HepG2 (cell line): Measurements from ENCODE around the gene RBM26. TPM values are rescaled to one million over a fixed set of nuclear protein-coding genes. Genes with fewer than 3 reads are reported as not detected.

Experiments
- AGO2 ChIP-seq: fragments of 200-400 bp; formaldehyde crosslinking; optimal IDR thresholded peaks from 2 replicates; pipeline ENCODE3; 2017; ENCODE audit warnings: mild to moderate bottlenecking, low read depth, low read length, moderate library complexity
- BCL6 ChIP-seq: IDR thresholded peaks from 2 replicates; pipeline ENCODE4 v1.6.1; 2016; ENCODE audit warnings: missing genetic modification reagents, missing compliant biosample characterization
- HDAC2 ChIP-seq: sonication (generic); formaldehyde crosslinking; IDR thresholded peaks from 2 replicates; pipeline ENCODE4 v1.4.0; 2020; ENCODE audit warnings: missing genetic modification reagents
- HMG20B ChIP-seq: conservative IDR thresholded peaks from 2 replicates; pipeline ENCODE4 v1.6.1; 2016; ENCODE audit warnings: missing genetic modification reagents, missing compliant biosample characterization
- HNF4A ChIP-seq: sonication (generic); formaldehyde crosslinking; IDR thresholded peaks from 2 replicates; pipeline ENCODE4 v1.4.0; 2020; ENCODE audit warnings: missing genetic modification reagents
- MTA3 ChIP-seq: sonication (generic); formaldehyde crosslinking; IDR thresholded peaks from 2 replicates; pipeline ENCODE4 v1.4.0; 2020; ENCODE audit warnings: missing genetic modification reagents
- PHF20 ChIP-seq: sonication (generic); formaldehyde crosslinking; IDR thresholded peaks from 2 replicates; pipeline ENCODE4 v1.5.0; 2020; ENCODE audit warnings: mild to moderate bottlenecking, missing genetic modification reagents
- RAD21 ChIP-seq: fragments of 450-650 bp; formaldehyde crosslinking; IDR thresholded peaks from 2 replicates; pipeline ENCODE4 v1.5.0; 2020; ENCODE audit warnings: mild to moderate bottlenecking
- TAF15 ChIP-seq: fragments of 200-400 bp; formaldehyde crosslinking; IDR thresholded peaks from one replicate; pipeline ENCODE4 v1.6.1; 2018; ENCODE audit warnings: mild to moderate bottlenecking, low read depth, low read length; ENCODE audit not compliant: poor library complexity, severe bottlenecking
- TBL1XR1 ChIP-seq: fragments of 150-350 bp; IDR thresholded peaks from 2 replicates; pipeline ENCODE4 v1.6.1; 2014; ENCODE audit warnings: borderline replicate concordance, low read length; ENCODE audit not compliant: partially characterized antibody
- ZNF230 ChIP-seq: sonication (generic); formaldehyde crosslinking; IDR thresholded peaks from 2 replicates; pipeline ENCODE4 v1.4.0; 2020; ENCODE audit warnings: mild to moderate bottlenecking, missing genetic modification reagents
- ZNF44 ChIP-seq: sonication (generic); formaldehyde crosslinking; IDR thresholded peaks from 2 replicates; pipeline ENCODE4 v1.5.1; 2020; ENCODE audit warnings: mild to moderate bottlenecking, missing genetic modification reagents
- ZNF614 ChIP-seq: IDR thresholded peaks from 2 replicates; pipeline ENCODE4 v1.6.1; 2018; ENCODE audit warnings: missing biosample characterization, missing genetic modification reagents, inconsistent platforms, borderline replicate concordance
- ZNF839 ChIP-seq: sonication (generic); formaldehyde crosslinking; IDR thresholded peaks from 2 replicates; pipeline ENCODE4 v1.4.0; 2020; ENCODE audit warnings: missing genetic modification reagents, mild to moderate bottlenecking, borderline replicate concordance
- ZSCAN29 ChIP-seq: sonication (generic); formaldehyde crosslinking; conservative IDR thresholded peaks from 2 replicates; pipeline ENCODE4 v1.4.0; 2020; ENCODE audit warnings: mild to moderate bottlenecking, missing genetic modification reagents
- polyA plus RNA-seq, 8 experiments: library from polyadenylated mRNA; depleted of rRNA in 3 of 8; stranded (reverse) in 7 of 8; unstranded in 1 of 8; fragments of >200 nt; fragmentation: Illumina TruSeq in 4 of 8; extraction: Trizol in 4 of 8; gene quantifications; 2 replicates each; pipeline versions ENCODE4 v1.2.1 to v1.2.3, GENCODE V29; 2011 to 2016; ENCODE audit warnings: low read depth in 4 of 8, missing spikeins in 1 of 8, mixed read lengths in 1 of 8; ENCODE audit not compliant: insufficient read depth in 1 of 8
- total RNA-seq, 5 experiments: library from RNA; depleted of rRNA; stranded (reverse); fragments of >200 nt; fragmentation: Illumina TruSeq; extraction: Trizol; gene quantifications; 2 replicates each; pipeline ENCODE4 v1.2.3, GENCODE V29; 2016; ENCODE audit warnings: low read depth in 1 of 5
- TF ChIP-seq, protein P1 (sequence below): sonication (generic); formaldehyde crosslinking; IDR thresholded peaks from 2 replicates; pipeline ENCODE4 v1.5.1; 2020; ENCODE audit warnings: mild to moderate bottlenecking, moderate library complexity, missing genetic modification reagents
- TF ChIP-seq, protein P2 (sequence below): sonication (generic); IDR thresholded peaks from 2 replicates; pipeline ENCODE4 v1.6.1; 2016; ENCODE audit warnings: low read depth, borderline replicate concordance
- TF ChIP-seq, protein P3 (sequence below): sonication (generic); formaldehyde crosslinking; IDR thresholded peaks from 2 replicates; pipeline ENCODE4 v1.8.0; 2022; ENCODE audit warnings: mild to moderate bottlenecking, missing genetic modification reagents, moderate library complexity
- TF ChIP-seq, protein P4 (sequence below): sonication (generic); formaldehyde crosslinking; IDR thresholded peaks from 2 replicates; pipeline ENCODE4 v1.4.0; 2020; ENCODE audit warnings: mild to moderate bottlenecking, missing genetic modification reagents, borderline replicate concordance
- TF ChIP-seq, protein P5 (sequence below): sonication (generic); formaldehyde crosslinking; IDR thresholded peaks from 2 replicates; pipeline ENCODE4 v1.8.1; 2023; ENCODE audit warnings: mild to moderate bottlenecking, moderate library complexity, missing genetic modification reagents

The RBM26 gene
- total and polyA plus RNA-seq, 2 of the 13 experiments (the other 11 are each of a cell fraction or from before 2014, with no cell fraction given), result 19.4 to 34.4 TPM

DNA sequence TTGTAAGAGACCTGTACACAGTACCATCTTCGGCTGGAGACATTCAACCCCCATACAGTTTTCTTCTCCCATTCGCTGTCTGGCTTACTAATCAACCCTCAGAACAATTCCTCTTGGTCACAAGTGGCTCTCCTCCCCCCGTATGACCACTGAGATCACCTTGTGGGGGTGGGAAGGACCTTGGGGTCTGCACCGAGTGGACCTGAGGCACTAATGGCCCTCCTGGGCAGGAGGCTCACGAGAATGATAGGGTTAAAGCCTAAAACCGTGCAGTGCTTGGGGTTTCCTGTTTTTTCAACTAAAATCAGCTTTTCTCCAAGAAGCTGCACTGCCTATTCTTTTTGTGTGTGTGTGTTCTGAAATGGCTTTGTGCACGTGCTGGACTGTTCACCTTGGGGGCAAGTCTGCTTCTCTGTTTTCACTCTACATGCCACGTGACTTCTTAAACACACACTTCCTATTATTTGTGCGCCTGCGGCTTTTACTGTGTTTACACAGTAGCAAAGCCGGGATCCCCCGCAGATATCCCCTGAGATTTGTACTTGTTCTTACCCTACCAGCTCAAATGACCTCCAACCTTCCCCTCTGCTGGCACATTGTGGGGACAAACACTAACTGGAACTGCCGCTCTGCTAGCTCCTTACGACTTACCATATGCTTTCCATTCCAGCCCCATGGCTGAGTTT is 12.3 kb downstream of the RBM26 start (continued):
- TF ChIP-seq, protein P1, sequence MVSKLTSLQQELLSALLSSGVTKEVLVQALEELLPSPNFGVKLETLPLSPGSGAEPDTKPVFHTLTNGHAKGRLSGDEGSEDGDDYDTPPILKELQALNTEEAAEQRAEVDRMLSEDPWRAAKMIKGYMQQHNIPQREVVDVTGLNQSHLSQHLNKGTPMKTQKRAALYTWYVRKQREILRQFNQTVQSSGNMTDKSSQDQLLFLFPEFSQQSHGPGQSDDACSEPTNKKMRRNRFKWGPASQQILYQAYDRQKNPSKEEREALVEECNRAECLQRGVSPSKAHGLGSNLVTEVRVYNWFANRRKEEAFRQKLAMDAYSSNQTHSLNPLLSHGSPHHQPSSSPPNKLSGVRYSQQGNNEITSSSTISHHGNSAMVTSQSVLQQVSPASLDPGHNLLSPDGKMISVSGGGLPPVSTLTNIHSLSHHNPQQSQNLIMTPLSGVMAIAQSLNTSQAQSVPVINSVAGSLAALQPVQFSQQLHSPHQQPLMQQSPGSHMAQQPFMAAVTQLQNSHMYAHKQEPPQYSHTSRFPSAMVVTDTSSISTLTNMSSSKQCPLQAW (CRISPR knock-in tag), result no peak
- TF ChIP-seq ZNF839, result no peak
- TF ChIP-seq HDAC2 (CRISPR knock-in tag), result 0 out of 2 replicates have a peak, but pooled peaks have one; percentile 29
- TF ChIP-seq ZNF230 (CRISPR knock-in tag), result no peak
- TF ChIP-seq MTA3, result no peak
- TF ChIP-seq, protein P2, sequence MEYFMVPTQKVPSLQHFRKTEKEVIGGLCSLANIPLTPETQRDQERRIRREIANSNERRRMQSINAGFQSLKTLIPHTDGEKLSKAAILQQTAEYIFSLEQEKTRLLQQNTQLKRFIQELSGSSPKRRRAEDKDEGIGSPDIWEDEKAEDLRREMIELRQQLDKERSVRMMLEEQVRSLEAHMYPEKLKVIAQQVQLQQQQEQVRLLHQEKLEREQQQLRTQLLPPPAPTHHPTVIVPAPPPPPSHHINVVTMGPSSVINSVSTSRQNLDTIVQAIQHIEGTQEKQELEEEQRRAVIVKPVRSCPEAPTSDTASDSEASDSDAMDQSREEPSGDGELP, result 0 out of 2 replicates have a peak, but pooled peaks have one; percentile 20
- peak; percentile 72 for TF ChIP-seq HNF4A (CRISPR knock-in tag)
- peak; percentile 60; the same call in 1 of the 2 replicates for TF ChIP-seq HMG20B (CRISPR knock-in tag)
- TF ChIP-seq AGO2, result no peak
- no peak for TF ChIP-seq TAF15
- TF ChIP-seq ZSCAN29, result no peak
- TF ChIP-seq PHF20 (CRISPR knock-in tag), result peak; percentile 50
- no peak for TF ChIP-seq TBL1XR1
- TF ChIP-seq, protein P3, sequence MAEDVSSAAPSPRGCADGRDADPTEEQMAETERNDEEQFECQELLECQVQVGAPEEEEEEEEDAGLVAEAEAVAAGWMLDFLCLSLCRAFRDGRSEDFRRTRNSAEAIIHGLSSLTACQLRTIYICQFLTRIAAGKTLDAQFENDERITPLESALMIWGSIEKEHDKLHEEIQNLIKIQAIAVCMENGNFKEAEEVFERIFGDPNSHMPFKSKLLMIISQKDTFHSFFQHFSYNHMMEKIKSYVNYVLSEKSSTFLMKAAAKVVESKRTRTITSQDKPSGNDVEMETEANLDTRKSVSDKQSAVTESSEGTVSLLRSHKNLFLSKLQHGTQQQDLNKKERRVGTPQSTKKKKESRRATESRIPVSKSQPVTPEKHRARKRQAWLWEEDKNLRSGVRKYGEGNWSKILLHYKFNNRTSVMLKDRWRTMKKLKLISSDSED (CRISPR knock-in tag), result no peak
- no peak for TF ChIP-seq ZNF44 (CRISPR knock-in tag)
- TF ChIP-seq, protein P4, sequence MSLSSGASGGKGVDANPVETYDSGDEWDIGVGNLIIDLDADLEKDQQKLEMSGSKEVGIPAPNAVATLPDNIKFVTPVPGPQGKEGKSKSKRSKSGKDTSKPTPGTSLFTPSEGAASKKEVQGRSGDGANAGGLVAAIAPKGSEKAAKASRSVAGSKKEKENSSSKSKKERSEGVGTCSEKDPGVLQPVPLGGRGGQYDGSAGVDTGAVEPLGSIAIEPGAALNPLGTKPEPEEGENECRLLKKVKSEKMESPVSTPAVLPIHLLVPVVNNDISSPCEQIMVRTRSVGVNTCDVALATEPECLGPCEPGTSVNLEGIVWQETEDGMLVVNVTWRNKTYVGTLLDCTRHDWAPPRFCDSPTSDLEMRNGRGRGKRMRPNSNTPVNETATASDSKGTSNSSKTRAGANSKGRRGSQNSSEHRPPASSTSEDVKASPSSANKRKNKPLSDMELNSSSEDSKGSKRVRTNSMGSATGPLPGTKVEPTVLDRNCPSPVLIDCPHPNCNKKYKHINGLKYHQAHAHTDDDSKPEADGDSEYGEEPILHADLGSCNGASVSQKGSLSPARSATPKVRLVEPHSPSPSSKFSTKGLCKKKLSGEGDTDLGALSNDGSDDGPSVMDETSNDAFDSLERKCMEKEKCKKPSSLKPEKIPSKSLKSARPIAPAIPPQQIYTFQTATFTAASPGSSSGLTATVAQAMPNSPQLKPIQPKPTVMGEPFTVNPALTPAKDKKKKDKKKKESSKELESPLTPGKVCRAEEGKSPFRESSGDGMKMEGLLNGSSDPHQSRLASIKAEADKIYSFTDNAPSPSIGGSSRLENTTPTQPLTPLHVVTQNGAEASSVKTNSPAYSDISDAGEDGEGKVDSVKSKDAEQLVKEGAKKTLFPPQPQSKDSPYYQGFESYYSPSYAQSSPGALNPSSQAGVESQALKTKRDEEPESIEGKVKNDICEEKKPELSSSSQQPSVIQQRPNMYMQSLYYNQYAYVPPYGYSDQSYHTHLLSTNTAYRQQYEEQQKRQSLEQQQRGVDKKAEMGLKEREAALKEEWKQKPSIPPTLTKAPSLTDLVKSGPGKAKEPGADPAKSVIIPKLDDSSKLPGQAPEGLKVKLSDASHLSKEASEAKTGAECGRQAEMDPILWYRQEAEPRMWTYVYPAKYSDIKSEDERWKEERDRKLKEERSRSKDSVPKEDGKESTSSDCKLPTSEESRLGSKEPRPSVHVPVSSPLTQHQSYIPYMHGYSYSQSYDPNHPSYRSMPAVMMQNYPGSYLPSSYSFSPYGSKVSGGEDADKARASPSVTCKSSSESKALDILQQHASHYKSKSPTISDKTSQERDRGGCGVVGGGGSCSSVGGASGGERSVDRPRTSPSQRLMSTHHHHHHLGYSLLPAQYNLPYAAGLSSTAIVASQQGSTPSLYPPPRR (CRISPR knock-in tag), result peak; percentile 37; the same call in 1 of the 2 replicates
- TF ChIP-seq, protein P5, sequence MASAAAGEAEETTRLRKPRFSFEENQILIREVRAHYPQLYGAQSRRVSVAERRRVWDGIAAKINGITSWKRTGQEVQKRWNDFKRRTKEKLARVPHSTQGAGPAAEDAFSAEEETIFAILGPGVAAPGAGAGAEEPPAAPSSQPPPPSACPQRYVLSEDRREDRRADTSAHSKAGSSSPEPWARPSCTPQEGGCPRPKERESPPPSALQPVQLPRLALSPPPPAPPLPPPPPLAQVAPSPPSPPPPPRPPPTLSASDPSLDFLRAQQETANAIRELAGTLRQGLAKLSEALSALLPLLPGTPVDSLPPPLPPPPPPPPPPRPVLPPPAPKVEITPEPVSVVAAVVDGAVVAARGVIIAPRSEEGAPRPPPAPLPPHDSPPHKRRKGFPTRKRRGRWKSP, result no peak
- no peak for TF ChIP-seq BCL6 (CRISPR knock-in tag)
- no peak; the same call in 1 of the 2 replicates for TF ChIP-seq ZNF614
- 0 out of 2 replicates have a peak, but pooled peaks have one; percentile 4 for TF ChIP-seq RAD21 (CRISPR knock-in tag)
